NCI-H446 (cell line): ENCODE results near the gene GPBP1L1.
"Not testable (repeated sequence)": the region's sequence is repeated elsewhere in the genome, so short reads cannot be mapped to it uniquely, and the experiment has no call there.

Experiments
- DNase-seq, 2 experiments: peaks; one replicate each; lab custom pipeline; 2025; lab: John Stamatoyannopoulos, UW

GPBP1L1 gene

DNA sequence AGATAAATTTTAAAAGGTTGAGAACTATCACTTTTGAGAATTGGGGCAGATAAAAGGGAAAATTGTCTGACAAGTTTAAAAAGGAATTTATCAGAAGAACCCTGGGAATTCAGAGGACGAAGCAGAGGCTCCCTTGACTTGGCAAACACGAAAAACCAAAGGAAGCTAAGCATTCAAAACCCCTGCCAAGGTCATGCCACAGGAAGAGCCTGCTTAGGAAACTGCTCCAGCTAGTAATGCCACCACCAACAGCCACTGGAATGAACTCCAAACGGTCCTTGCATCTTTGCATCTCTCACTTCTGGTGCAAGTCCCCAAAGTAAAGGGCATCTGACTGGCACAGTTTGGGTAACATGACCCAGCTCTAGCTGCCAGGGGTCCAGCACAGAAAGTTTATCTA, 7.2 kb downstream of the GPBP1L1 start:
- DNase-seq = no peak

DNA sequence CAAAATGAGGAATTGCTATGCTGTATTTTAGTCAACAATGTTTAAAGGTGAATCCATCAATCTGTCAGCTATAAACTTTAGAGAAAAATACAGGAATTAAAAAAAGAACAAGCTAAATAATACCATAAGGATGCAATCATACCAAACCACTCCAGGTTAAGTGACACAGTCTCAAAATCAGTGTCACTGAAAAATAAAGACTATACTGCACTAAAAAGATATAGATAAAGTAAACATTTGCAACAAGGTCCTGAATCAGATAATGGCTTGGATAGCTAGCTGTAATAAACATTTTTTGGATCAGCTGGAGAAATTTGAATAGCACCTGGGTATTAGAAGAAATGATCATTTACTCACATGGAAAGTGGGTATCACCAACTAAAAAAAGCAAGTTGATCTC, 7.8 kb downstream of the GPBP1L1 start:
- no peak for DNase-seq

DNA sequence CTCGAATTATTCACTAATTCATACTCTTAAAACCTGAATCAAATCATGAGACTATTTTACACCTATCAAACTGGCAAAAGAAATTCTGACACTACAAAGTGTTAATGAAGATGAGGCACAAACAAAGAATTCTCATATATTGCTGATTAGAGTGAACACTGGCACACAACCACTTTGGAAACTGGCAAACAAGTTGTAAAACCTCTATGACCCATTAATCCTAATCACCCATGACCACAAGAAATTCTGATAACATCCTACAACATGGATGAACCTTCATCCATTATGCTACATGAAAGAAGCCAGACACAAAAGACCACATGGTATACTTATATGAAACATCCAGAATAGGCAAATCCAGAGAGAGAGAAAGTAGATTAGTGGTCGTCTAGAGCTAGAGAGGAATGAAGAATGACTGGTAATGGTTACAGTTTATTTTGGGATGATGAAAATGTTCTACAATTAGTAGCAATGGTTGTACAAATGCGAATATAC, 8.5 kb downstream of the GPBP1L1 start:
- no peak for DNase-seq

DNA sequence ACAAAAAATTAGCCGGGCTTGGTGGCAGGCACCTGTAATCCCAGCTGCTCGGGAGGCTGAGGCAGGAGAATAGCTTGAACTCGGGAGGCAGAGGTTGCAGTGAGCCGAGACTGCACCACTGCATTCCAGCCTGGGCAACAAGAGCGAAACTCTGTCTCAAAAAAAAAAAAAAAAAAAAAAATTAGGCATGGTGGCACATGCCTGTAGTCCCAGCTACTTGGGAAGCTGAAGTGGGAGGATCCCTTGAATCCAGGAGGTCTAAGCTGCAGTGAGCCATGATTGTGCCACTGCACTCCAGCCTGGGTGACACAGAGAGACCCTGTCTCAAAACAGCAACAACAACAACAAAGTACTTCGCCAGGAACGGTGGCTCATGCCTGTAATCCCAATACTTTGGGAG, 9.8 kb downstream of the GPBP1L1 start:
- DNase-seq = not testable (repeated sequence)

DNA sequence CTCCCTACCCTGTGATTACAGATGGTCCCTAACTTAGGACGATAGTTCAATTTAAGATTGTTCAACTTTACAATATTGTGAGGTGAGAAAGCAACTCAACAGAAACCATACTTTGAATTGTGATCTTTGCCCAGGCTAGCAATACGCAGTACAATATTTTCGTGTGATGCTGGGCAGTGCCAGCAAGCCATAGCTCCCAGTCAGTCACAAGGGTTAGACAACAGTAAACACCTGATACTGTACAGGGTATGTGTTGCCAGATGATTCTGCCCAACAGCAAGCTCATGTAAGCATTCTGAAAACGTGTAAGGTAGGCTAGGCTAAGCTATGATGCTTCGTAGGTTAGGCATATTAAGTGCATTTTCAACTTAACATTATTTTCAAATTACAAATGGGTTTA, 11.9 kb downstream of the GPBP1L1 start:
- DNase-seq = no peak

DNA sequence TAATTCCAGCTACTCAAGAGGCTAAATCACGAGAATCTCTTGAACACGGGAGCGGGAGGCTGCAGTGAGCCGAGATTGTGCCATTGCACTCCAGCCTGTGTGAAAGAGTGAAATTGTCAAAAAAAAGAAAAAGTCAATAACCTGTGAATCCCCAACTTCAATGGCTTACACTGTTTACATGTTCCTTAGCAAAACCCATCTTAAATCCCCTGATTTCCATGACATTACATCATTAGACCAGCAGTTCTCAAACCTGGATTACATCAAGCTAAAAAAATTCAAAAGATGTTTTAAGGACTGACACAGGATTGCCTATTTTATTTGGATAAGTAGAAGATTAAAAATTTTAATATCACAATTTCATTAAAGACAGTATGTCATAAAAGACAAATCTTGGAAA, 12.4 kb downstream of the GPBP1L1 start:
- DNase-seq = no peak

DNA sequence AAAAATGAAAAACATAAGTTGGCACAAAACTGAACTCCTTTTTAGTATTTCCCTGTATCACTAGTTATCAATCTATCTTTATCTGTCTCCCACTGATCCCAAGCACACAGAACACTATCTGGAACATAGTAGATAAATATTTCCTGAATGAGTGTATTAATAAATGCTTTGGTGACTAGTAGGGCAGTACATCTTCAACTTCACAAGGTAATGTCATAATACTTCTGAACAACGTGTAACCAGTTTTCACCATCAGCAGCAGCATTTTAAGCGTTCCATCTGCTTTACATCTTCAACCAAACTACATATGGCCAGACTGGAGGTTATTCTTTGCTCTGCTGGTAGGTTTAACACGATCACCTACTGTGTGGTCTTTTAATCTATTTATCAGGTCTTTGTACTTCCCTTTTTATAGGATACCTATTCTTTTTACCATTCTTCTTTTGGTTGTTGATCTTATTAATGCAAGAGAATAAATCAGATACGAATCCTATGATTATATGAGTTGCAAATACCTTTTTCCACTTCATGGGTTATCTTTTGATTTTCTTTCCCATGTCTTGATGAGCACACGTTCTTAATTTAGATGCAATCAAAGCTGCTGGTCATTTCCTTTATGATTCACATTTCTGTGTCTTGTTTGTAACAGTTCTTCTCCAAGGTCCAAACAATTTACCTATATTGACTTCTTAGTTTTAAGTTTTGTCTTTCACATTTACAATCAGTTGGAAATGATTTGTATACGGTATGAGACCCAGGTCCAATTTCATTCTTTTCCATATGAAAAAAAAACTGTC, 16.3 kb downstream of the GPBP1L1 start:
- DNase-seq = no peak

DNA sequence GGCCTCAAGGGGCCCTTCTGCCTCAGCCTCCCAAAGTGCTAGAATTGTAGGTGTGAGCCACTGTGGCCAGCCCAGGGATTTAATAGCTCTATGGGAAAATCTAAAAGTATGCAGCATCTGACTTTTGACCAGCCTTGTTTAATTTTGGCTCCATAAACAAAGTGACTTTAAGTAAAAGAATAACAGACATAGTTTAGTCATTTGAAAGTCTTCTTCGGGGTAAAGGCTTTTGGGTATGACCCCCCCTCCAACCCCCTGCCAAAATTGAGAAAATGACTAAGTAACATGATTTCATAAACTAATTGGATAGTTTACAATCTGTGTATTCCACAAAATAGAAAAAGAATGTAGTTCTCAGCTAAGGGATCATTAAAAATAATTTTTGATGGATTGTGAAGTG, 17.0 kb downstream of the GPBP1L1 start:
- no peak for DNase-seq

DNA sequence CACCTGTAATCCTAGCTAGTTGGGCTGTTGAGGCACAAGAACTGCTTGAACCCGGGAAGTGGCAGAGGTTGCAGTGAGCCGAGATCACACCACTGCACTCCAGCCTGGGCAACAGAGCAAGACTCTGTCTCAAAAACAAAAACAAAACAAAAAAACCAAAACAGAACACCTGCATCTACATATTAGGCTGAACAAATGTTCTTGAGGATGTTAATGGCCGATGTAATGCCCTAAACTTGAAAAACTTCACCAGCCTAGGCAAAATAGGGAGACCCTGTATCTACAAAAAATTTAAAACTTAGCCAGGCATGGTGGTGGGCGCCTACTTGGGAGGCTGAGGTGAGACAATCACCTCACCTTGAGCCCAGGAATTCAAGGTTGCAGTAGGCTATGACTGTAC, 17.8 kb downstream of the GPBP1L1 start:
- DNase-seq = no peak

DNA sequence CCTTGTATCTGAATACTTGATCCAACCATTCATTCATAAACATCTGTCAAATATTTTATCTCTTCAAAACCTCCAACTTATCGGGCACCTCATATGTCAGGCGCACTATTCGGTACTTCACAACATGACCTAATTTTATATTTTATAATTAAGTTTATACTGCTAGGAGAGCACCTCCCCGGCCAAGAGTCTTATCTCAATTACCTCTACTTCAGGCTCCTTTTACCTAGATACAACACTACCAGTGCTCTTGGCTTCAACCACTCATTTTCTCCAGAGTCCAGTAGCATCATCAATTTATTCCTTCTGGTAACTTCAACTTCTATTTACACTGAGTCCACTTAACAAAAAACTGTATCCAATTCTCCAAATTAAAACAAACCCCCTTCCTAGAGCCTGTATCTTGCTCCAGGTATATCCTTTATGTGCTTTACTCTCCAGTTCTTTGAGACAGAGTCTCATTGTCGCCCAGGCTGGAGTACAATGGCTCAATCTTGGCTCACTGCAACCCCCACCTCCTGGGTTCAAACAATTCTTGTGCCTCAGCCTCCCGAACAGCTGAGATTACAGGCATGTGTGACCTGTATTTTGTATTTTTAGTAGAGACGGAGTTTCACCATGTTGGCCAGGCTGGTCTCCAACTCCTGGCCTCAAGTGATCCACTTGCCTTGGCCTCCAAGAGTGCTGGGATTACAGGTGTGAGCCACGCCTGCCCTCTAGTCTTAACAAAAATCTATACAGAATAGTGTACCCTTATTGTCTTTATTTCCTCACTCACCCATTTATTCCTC, 18.8 kb downstream of the GPBP1L1 start:
- DNase-seq = no peak

DNA sequence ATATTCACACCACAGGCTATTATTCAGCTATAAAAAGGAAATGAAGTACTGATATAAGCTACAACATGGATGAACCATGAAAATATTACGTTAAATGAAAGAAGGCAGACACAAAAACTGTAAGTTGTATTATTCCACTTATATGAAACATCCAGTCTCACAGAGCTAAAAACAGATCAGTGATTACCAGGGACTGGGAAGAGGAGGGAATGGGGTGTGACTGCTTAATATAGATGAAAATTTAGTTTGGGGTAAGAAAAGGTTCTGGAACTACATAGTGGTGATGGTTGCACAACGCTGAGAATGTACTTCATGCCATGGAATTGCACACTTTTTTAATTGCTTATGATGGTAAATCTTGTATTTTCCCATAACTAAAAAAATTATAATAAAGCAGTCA, 19.5 kb downstream of the GPBP1L1 start:
- no peak for DNase-seq

DNA sequence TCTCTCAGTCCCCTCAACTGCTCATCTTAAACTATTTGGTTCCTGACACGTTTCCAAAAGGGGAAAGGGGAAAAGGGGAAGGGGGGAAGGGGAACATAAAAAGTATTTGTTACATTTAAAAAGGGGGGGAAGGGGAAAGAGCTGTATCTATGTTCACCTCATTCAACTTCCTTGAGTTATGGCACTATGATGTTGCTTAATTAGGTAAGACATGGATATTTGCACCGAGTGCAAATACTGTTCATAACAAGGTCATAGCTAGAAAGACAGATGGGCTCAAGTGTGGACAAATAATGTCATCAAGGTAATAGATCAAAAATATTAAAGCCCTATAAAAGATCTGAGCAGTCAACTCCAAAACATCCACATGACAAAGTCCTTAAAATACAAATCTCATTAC, 26.0 kb downstream of the GPBP1L1 start:
- no peak for DNase-seq

DNA sequence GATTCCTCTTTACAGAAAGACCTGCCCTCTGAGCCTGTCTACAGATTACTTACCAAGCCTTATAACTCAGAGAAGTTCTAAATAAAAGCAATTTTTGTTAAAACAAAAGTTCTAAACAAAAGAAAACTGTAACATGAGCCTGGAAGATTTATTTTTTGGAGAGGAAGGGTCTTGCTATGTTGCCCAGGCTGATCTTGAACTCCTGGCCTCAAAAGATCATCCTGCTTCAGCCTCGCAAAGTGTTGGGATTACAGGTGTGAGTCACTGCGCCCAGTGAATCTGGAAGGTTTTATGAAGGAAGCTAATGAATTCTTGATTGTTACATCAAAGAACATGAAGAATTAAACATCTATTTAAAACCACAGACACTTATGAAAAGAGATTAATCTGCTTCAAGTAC, 27.1 kb downstream of the GPBP1L1 start:
- no peak for DNase-seq

DNA sequence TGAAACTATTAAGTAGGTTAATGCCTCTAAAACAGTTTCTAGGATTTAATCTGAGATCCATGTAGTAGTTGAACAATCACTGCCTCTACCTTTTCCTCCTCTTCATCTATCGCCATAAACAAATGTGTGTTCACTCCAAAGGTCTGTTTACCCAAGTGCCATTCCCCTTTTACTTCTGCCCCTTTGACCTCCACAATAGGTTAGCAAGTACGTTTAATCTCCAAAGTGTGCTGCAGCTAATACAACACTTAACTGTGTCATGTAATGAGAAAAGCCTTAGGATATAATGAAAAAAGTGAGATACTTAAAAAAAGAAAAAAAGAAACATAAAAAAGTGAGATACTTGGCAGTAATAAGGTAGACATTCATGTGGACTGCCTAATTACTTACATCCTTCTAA, 28.2 kb downstream of the GPBP1L1 start:
- no peak for DNase-seq

DNA sequence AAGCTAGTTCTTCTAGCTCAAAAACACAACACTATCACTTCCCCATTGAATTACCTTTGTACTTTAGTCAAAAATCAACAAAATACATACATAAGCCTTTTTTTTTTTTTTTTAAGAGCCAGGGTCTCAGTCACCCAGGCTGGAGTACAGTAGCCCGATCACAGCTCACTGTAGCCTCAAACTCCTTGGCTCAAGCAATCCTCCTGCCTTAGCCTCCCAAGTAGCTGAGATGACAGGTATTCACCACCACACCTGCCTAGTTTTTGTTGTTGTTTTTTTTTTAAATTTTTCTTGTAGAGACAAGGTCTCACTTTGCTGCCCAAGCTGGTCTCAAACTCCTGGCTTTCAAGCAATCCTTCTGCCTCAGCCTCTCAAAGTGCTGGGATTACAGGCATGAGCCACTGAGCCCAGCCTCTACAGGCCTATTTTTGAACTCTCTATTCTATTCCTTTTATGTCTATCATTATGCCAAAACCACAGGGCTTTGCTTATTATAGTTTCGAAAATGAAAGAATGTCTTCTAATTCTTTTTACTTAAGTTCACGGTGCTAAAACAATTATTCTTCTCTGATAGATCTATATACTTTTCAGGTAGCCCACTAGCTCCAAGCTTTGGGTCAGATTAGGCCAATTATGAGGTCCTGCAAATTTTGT, 29.6 kb downstream of the GPBP1L1 start:
- no peak for DNase-seq

DNA sequence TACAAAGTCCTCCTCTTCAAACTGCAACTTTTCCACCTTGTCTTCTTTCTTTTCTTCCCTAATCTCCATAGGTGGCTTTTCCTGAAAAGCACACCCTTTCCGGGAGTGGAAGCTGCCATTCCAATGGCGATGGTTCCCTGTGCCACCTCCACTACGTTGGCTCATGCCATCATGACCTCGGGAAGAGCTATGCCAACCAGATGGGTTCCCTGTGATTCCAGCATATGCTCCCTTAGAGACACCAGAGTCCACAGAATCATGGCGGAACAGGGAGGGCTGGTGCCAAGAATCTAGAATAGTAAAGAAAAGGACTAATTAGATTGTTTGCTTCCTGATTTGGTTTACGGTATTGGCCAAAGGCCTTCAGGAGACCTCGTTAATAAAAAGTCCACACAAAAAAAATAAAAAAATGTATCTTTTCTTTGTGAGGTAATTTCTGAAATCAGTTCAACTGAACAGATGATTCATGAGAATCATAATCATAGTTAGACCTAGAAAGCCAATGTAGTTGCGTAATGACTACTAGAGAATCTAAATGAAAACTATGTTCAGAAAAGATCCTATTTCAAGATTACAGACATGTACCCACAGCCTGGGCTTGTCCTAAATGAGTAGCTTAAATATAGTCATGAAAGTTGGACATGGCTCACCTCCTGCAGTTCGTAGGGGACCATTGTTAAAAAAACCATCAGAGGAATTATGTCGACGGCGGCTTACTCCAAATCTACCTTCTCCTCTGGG, 31.6 kb downstream of the GPBP1L1 start:
- DNase-seq = no peak

DNA sequence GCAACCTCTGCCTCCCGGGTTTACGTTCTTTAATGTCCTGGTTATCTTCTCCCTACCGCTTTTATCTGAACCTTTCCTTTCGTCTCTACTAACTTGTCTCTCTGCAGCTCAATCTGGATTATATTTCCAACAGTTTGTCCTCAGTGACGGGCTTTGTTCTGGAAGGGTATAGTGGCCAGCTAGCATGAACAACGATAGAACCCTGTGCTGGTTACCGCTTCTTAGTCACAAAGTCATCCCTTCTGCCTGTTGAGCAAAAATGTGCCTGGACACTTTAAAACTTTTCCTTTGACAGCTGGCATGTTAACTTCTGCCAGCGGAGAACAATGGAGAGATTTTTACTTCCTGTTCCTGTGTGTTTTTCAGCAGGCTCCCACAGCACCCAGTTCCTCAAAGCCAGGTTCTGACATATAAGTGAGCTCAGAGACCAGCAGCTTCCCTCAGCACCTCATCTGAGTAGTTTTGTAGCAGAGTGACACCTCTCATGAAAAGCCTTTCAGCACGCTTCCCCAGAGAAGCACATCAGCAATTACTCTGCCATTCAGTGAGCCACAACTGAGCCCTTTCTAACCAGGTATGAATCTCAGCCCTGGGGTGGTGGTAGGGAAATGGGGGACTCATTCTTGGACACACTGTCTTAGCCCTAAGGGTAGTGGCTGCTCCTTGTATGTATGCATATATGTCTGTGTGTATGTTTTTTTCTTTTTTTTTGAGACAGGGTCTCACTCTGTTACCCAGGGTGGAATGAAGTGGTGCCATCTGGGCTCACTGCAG, 38.9 kb downstream of the GPBP1L1 start:
- DNase-seq = no peak

DNA sequence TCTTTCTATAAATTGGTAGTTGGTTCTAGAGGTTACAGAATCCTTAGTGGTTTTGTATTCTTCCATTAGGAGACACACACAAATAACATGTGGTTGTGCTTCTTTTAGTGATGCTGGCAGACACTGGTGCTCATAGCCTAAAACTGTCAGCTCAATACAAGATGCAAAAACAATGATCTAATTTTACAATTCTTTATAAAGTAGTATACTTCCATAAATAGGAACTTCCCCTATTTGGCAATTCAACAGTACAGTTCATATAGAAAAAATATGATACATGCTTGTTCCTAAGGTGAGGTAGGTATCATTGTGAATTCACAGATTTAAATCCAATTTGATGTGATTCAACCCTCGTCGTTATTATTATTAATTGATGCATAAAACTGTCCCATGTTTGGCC, 41.7 kb downstream of the GPBP1L1 start:
- DNase-seq = no peak

DNA sequence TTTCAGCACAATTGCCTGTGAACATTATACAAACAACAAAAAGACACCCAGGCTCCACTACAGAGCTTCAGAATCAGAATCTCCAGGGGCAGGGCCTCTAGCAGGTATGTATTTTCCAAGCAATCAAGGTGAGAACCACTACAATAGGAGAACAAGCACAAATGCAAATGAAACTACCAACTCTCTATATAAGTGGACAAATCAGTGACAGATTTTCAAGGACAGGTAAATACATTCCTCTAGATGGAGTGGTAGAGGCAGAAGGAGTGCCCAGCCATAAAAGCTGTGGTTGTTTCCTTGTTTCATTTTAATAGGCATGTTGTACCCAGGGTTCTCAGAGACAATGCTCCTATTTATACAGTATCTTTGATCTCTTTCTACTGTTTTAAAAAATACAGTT, 42.4 kb downstream of the GPBP1L1 start:
- no peak for DNase-seq

DNA sequence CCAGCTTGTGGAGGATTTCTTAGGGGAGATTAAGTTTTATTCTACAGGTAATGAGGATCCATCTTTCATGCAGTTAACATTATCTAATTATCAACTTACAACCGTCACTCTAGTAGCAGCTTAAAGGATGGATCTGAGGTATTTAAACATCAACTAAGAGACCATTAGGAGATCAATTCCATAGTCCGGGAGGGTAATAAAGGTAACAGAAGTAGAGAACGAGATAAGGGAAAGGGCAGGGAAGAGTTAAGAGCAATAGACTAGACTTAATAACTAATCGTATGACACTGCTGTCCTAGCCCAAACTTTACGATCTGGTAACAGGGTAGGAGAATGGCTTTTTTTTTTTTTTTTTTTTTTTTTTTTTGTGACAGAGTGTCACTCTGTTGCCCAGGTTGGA, 43.0 kb downstream of the GPBP1L1 start:
- no peak for DNase-seq

DNA sequence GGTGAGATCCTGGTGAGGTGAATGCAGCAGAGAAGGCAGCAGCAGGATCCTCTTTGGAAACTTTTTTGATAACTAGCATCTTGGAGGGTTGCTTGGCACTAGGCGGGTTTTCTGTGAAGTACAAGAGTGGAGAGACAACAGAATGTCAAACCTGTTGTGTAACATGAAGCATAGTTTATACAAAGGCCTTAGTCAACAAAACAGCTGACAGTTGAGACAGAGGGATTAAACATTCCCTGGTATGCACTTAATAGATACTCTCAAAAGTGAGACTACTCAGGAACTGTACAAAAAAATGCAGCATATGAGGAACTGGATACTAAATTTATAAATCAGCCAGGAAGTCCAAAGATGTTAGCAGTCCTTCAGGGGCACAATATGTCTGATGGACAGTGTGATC, 46.0 kb downstream of the GPBP1L1 start:
- no peak for DNase-seq
